Measurements from ENCODE around the gene KNOP1. TPM values are rescaled to one million over a fixed set of nuclear protein-coding genes. Genes with fewer than 3 reads are reported as not detected.

KNOP1 gene
- total RNA-seq, 2 experiments from 2014 or later, result 28.9 to 29.5 TPM

- peaks cover 39% of the 10 kb centered on the region for H3K36me3 Mint-ChIP-seq (ENCODE audit: low read depth)
- intact Hi-C loops (cut with DNase I, micrococcal nuclease), result no loop called here
- ChIA-PET CTCF (interaction anchor here (0.8 kb wide), 1 partner anchor 287 kb away, joined by 3 read pairs; no protein-coding TSS in a partner anchor), POLR2A (no interaction called here)
- no peak overlapping the region for H3K27ac Mint-ChIP-seq
- H3K4me3 Mint-ChIP-seq, result no peak overlapping the region
- no peak for DNase-seq
- no peaks in the 10 kb centered on the region for H3K4me1 Mint-ChIP-seq
- no peaks in the 10 kb centered on the region for H3K27me3 Mint-ChIP-seq
- H3K9me3 Mint-ChIP-seq (ENCODE audit: low read depth), result no peaks in the 10 kb centered on the region
- ATAC-seq, result no peak
Observed at GRCh38 chr16:19654147-19654546, 63.9 kb downstream of the KNOP1 start.

Other genes starting within 250 kb of the KNOP1 start
- 10 to 100 TPM; 13.8 to 18.1 TPM for gene GDE1, start 196.1 kb downstream of the KNOP1 start, total RNA-seq
- 10 to 100 TPM; 24.1 to 25.5 TPM for gene CCP110, start 194.3 kb downstream of the KNOP1 start, total RNA-seq
- 10 to 100 TPM; 30.7 to 31.6 TPM for gene VPS35L, start 162.5 kb downstream of the KNOP1 start, total RNA-seq
- gene IQCK, start within 50 bp of the KNOP1 start, total RNA-seq, result 1 to 10 TPM; 2.7 to 3.5 TPM
- gene GPRC5B, start 166.6 kb upstream of the KNOP1 start, total RNA-seq, result under 1 TPM; 0.11 to 0.30 TPM